ENCODE measurements around the gene COL7A1.

The COL7A1 gene

DNA sequence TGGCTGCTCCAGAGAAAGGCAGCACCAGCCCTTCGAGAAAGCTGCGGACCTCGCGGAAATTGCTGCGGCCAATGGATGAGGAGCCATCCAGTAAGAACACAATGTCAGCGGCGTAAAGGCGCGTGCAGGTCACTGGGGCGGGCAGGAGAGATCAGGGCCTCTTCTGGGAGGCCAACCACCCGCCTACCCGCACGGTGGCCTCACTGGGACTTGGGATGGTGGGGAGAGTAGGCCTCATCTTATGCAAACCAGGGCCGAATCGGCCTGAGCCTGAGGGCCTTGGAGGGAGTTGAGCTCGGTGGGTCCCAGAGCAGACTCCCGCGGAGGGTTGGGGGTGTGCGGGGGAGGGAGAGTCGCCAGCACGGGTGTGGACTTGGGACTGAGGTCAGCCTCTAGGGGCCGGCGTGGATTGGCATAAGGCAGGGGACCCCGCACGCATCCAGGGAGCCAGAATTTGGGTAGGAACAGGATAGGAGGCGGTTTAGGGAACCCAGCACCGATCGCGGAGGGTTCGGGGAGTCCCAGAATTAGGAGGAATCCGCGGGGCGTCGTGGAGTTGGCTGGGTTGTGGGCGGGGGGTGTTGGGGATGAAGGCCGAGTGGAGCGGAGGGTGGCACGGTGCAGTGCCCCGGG is 596 bp downstream of the COL7A1 start:
- peaks cover 30% of the 10 kb centered on the region for H3K36me3 ChIP-seq
- H3K4me3 ChIP-seq: no peak overlapping the region
- peak overlapping the region; percentile 25; the same call in 1 of the 2 replicates for H3K4me2 ChIP-seq
- peaks cover 24% of the 10 kb centered on the region for H3K4me1 ChIP-seq
- peaks cover 61% of the 10 kb centered on the region for H4K20me1 ChIP-seq
- no peak overlapping the region for H3K27ac ChIP-seq
- no peak overlapping the region for H3K9ac ChIP-seq
- no peak for TF ChIP-seq Cebpa-rat (IDR thresholded peaks at IDR 0.05)
- H3K9me3 ChIP-seq: no peaks in the 10 kb centered on the region
- peaks cover 67% of the 10 kb centered on the region for H3K27me3 ChIP-seq

DNA sequence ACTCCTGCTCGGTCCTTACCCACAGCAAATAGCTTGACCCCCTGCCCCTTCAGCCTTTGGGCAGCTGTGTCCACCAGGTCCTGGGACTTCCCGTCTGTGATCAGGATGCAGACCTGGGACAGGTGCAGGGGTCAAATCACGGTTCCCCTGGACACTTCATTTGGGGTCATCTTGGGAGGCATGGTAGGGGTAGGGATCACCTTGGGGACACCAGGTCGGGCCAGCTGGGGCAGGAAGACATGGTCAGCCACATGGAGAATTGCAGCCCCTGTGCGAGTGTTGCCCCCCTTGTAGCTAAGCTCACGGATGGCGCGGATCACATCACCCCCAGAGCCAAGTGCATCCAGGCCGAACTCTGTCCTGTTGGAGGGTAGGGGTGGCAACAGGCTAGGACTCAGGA is 1.8 kb downstream of the COL7A1 start:
- H3K9me3 ChIP-seq: no peaks in the 10 kb centered on the region
- H3K4me1 ChIP-seq: peaks cover 12% of the 10 kb centered on the region
- H3K4me2 ChIP-seq: no peak overlapping the region
- peaks cover 18% of the 10 kb centered on the region for H3K36me3 ChIP-seq
- H3K4me3 ChIP-seq: no peak overlapping the region
- no peak overlapping the region for H3K27ac ChIP-seq
- peaks cover 67% of the 10 kb centered on the region for H3K27me3 ChIP-seq
- H4K20me1 ChIP-seq: peaks cover 49% of the 10 kb centered on the region
- no peak overlapping the region for H3K9ac ChIP-seq
- no peak for TF ChIP-seq Cebpa-rat (IDR thresholded peaks at IDR 0.05)

DNA sequence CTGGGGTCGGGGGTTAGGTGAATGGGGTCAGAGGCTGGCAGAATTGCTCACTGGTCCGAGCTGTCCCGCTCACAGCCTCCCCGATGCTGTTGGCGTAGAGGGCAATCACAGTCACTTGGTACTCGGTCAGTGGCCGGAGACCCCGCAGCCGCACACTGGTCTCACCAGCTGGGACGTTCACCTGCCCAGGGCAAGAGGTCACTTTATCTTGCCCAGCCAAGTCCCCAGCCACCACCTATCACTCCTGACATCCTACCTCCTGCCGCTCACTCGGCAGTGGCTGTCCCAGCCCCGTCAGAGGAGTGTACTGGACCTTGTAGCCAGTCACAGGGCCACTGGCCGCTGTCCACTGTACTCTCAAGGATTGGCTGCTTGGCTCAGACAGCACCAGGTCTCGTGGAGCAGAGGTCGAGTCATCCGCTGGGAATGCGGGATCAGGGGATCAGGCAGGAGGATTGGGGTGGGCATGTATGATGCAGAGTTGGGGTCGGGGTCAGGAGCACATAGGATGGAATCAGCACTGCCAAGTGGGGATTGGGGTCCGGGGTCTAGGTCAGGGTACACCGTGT is 2.5 kb downstream of the COL7A1 start:
- Histone ChIP-seq H3K36me3 (peaks cover 11% of the 10 kb centered on the region), H4K20me1 (peaks cover 41% of the 10 kb centered on the region), H3K27me3 (peaks cover 67% of the 10 kb centered on the region), H3K27ac (no peak overlapping the region), H3K9ac (no peak overlapping the region), H3K4me1 (peaks cover 4% of the 10 kb centered on the region; the same call in 1 of the 2 replicates), H3K9me3 (no peaks in the 10 kb centered on the region), H3K4me3 (no peak overlapping the region), H3K4me2 (no peak overlapping the region)
- no peak for TF ChIP-seq Cebpa-rat (IDR thresholded peaks at IDR 0.05)

DNA sequence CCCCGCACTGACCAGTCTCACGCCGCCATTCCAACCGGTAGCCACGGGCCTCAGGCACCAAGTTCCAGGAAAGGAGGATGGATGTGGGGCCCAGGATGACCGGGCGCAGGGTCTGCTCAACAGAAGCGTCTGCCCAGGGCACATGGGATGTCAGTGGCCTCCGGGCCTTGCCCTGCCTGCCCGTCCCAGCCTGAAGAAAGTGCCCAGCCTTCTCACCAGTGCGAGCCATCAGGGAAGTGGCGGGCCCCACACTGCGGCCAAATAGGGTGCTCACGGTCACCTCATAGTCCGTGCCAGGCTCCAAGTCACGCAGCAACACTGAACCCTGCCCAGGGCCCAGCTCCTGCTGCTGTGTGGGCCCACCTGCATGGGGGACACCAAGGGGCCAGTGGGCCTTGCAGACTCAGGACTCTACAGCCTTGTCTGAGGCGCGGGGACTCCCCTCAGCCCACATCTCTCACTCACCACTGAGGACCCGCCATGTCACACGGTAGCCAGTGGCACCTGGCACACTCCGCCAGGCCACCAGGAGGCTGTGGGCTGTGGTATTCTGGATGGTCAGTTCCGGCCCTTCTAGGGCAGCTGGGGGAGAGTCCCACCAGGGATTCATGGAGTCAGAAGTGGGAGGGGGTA is 3.1 kb downstream of the COL7A1 start:
- Histone ChIP-seq H3K9me3 (no peaks in the 10 kb centered on the region), H3K27ac (no peak overlapping the region), H3K4me3 (no peak overlapping the region), H3K36me3 (peaks cover 5% of the 10 kb centered on the region), H4K20me1 (peaks cover 35% of the 10 kb centered on the region), H3K9ac (no peak overlapping the region), H3K27me3 (peaks cover 67% of the 10 kb centered on the region), H3K4me1 (peaks cover 4% of the 10 kb centered on the region; the same call in 1 of the 2 replicates), H3K4me2 (no peak overlapping the region)
- TF ChIP-seq Cebpa-rat (IDR thresholded peaks at IDR 0.05): no peak

DNA sequence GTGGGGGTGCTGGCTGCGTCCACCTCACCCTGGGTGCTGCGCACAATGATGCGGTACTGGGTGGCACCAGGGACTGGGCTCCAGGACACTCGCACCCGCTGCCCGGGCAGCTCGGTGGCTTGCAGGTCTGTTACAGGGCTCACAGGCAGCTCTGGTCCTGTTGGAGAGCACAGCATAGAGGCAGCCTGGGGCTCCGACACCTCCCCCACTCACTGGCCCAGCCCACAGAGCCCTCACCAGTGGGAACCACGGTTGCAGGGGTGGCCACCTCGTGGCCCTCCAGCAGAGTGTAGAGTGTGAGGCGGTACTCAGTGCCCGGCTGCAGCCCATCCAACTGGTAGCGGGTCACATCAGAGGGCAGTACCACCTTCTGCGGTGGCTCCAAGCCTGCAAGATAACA is 3.7 kb downstream of the COL7A1 start:
- Histone ChIP-seq H3K4me3 (no peak overlapping the region), H3K27ac (no peak overlapping the region), H3K9ac (no peak overlapping the region), H3K27me3 (peaks cover 61% of the 10 kb centered on the region), H3K4me1 (peaks cover 4% of the 10 kb centered on the region; the same call in 1 of the 2 replicates), H3K9me3 (no peaks in the 10 kb centered on the region), H3K36me3 (no peaks in the 10 kb centered on the region), H3K4me2 (no peak overlapping the region), H4K20me1 (peaks cover 30% of the 10 kb centered on the region)
- no peak for TF ChIP-seq Cebpa-rat (IDR thresholded peaks at IDR 0.05)

DNA sequence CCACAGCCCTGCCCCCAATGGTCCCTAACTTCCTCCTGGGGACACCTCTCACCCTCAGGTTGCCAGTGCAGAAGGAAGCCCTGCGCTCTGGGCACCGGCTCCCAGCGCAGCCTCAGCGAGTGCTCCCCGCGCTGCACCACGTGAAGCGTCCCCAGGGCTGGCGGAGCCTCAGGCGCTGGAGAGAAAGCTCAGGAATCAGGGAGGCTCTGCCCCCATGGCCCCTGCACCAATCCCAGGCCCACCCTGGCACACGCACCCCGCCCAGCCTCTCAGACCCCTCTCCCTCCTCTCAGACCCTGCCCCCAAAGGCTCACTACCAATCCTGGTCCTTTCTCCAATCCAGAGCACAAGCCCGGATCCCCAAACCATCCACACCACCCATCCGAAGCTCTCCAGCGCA is 6.9 kb downstream of the COL7A1 start:
- H3K36me3 ChIP-seq: no peaks in the 10 kb centered on the region
- H3K4me3 ChIP-seq: no peak overlapping the region
- no peaks in the 10 kb centered on the region for H3K9me3 ChIP-seq
- H3K4me2 ChIP-seq: no peak overlapping the region
- H3K27me3 ChIP-seq: peaks cover 29% of the 10 kb centered on the region
- no peak for TF ChIP-seq Cebpa-rat (IDR thresholded peaks at IDR 0.05)
- no peak overlapping the region for H3K27ac ChIP-seq
- H3K9ac ChIP-seq: no peak overlapping the region
- H3K4me1 ChIP-seq: no peaks in the 10 kb centered on the region
- 0 out of 2 replicates have a peak, but pooled peaks cover under 1% of the 10 kb centered on the region for H4K20me1 ChIP-seq

DNA sequence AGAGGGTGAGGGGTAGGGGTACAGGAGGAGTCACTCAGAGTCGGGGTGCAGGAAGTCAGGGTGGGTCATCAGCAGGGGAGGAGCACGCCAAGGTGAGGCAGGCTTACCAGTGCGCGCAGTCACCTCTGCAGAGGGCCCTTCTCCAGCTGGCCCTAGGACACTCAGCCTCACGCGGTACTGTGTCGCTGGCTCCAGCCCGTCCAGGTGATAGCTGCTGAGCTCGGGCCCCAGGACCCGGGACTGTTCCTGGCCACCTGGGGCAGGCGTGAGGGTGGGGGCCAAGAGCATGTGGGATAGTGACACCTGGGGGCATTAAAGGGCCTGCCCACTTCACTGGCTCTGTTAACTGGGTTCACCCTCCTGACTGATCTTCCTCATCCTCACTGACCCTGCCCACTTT is 7.4 kb downstream of the COL7A1 start:
- H3K36me3 ChIP-seq: no peaks in the 10 kb centered on the region
- no peak for TF ChIP-seq Cebpa-rat (IDR thresholded peaks at IDR 0.05)
- H3K4me3 ChIP-seq: no peak overlapping the region
- H3K27me3 ChIP-seq: peaks cover 23% of the 10 kb centered on the region
- H3K27ac ChIP-seq: no peak overlapping the region
- no peaks in the 10 kb centered on the region for H4K20me1 ChIP-seq
- H3K4me2 ChIP-seq: no peak overlapping the region
- no peaks in the 10 kb centered on the region for H3K4me1 ChIP-seq
- H3K9me3 ChIP-seq: no peaks in the 10 kb centered on the region
- H3K9ac ChIP-seq: no peak overlapping the region

DNA sequence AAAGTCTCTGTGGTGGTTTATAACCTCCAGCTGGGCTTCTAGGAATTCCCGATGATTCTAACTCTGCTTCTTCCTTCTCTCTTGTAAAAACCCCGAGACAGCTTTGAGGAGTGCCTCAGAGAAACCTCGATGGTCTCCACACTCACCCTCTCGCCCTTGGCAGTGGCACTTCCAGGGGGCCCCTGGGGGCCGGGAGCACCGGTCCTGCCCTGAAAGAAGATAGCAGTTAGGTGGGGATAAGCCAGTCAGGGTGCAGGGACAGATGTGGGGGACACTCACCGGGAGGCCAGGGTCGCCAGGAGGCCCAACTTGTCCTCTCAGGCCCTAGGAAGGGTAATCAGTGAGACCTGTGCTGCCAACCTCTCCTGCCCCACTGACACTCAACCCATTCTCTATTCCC is 9.7 kb downstream of the COL7A1 start:
- Histone ChIP-seq H3K9ac (no peak overlapping the region), H4K20me1 (no peaks in the 10 kb centered on the region), H3K27me3 (peaks cover 8% of the 10 kb centered on the region; the same call in 1 of the 2 replicates), H3K27ac (no peak overlapping the region), H3K9me3 (no peaks in the 10 kb centered on the region), H3K4me2 (no peak overlapping the region), H3K36me3 (no peaks in the 10 kb centered on the region), H3K4me3 (no peak overlapping the region), H3K4me1 (no peaks in the 10 kb centered on the region)
- TF ChIP-seq Cebpa-rat (IDR thresholded peaks at IDR 0.05): no peak

DNA sequence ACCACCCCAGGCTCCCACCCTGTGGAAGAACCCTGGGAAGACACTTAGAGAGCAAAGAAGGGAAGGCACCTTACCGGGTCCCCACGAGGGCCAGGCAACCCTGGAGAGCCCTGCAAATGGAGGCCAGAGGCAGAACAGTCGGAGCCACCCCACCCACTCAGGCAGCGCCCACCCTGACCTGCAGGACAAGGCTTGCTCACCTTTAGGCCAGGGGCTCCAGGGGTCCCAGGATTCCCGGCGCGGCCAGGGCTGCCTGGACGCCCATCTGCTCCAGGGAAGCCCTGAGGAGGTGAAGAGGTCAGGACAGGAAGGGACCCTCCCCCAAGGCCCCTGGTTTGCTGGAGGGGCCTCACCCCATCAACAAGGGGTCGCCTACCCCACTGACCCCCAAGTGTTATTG is 10.3 kb downstream of the COL7A1 start:
- H3K36me3 ChIP-seq: no peaks in the 10 kb centered on the region
- H3K4me1 ChIP-seq: no peaks in the 10 kb centered on the region

More for the DNA sequence above, 10.3 kb downstream of the COL7A1 start:
- Histone ChIP-seq H3K27ac (no peak overlapping the region), H3K27me3 (peaks cover 2% of the 10 kb centered on the region; the same call in 1 of the 2 replicates), H3K4me2 (no peak overlapping the region), H3K9ac (no peak overlapping the region), H3K9me3 (no peaks in the 10 kb centered on the region), H3K4me3 (no peak overlapping the region), H4K20me1 (no peaks in the 10 kb centered on the region)
- TF ChIP-seq Cebpa-rat (IDR thresholded peaks at IDR 0.05): no peak

Data from BLaER1 (cell line).